ENCODE results near the gene IGF2BP3. TPM values are rescaled to one million over a fixed set of nuclear protein-coding genes. Genes with fewer than 3 reads are reported as not detected.

The IGF2BP3 gene
- total and polyA plus RNA-seq, 3 donors from 2014 or later, result 17.8 to 36.0 (median 20.1) TPM

- WGBS, 2 donors, result 89 to 96% methylated on average over 6 of the region's 6 CpGs
- H3K27ac ChIP-seq, result no peak overlapping the region
- no peaks in the 10 kb centered on the region for H3K36me3 ChIP-seq (ENCODE audit: low read depth, missing control alignments)
- no peaks in the 10 kb centered on the region for H3K9me3 ChIP-seq
- intact Hi-C loops (cut with DNase I; ENCODE audit: low total_unique reads), result no loop called here
- no peak overlapping the region for H3K4me3 ChIP-seq
- DNase-seq, result no peak
- no peak for TF ChIP-seq POLR2A (IDR thresholded peaks at IDR 0.05)
- TF ChIP-seq, protein P1, sequence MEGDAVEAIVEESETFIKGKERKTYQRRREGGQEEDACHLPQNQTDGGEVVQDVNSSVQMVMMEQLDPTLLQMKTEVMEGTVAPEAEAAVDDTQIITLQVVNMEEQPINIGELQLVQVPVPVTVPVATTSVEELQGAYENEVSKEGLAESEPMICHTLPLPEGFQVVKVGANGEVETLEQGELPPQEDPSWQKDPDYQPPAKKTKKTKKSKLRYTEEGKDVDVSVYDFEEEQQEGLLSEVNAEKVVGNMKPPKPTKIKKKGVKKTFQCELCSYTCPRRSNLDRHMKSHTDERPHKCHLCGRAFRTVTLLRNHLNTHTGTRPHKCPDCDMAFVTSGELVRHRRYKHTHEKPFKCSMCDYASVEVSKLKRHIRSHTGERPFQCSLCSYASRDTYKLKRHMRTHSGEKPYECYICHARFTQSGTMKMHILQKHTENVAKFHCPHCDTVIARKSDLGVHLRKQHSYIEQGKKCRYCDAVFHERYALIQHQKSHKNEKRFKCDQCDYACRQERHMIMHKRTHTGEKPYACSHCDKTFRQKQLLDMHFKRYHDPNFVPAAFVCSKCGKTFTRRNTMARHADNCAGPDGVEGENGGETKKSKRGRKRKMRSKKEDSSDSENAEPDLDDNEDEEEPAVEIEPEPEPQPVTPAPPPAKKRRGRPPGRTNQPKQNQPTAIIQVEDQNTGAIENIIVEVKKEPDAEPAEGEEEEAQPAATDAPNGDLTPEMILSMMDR (IDR thresholded peaks at IDR 0.05), result no peak
- no peaks in the 10 kb centered on the region for H3K4me1 ChIP-seq
- no peaks in the 10 kb centered on the region for H3K27me3 ChIP-seq
These were observed 98.6 kb downstream of the IGF2BP3 start for GRCh38 chr7:23371654-23372053.

GRCh38 chr7:23369695-23370404 lies 100.4 kb downstream of the IGF2BP3 start:
- TF ChIP-seq, protein P1 (IDR thresholded peaks at IDR 0.05), result no peak
- TF ChIP-seq POLR2A (IDR thresholded peaks at IDR 0.05), result no peak
- no peak for DNase-seq
- intact Hi-C loops (cut with DNase I; ENCODE audit: low total_unique reads), result no loop called here
- Histone ChIP-seq H3K4me3 (no peak overlapping the region), H3K4me1 (no peaks in the 10 kb centered on the region), H3K36me3 (ENCODE audit: low read depth, missing control alignments) (no peaks in the 10 kb centered on the region), H3K9me3 (no peaks in the 10 kb centered on the region), H3K27me3 (no peaks in the 10 kb centered on the region), H3K27ac (no peak overlapping the region)
- WGBS, 2 donors, result 80 to 87% methylated on average over 5 of the region's 5 CpGs

GRCh38 chr7:23369100-23369499 lies 101.2 kb downstream of the IGF2BP3 start:
- H3K4me3 ChIP-seq, result no peak overlapping the region
- intact Hi-C loops (cut with DNase I; ENCODE audit: low total_unique reads), result no loop called here
- DNase-seq, result no peak
- H3K27me3 ChIP-seq, result no peaks in the 10 kb centered on the region
- no peak overlapping the region for H3K27ac ChIP-seq
- no peaks in the 10 kb centered on the region for H3K9me3 ChIP-seq
- no peaks in the 10 kb centered on the region for H3K4me1 ChIP-seq
- TF ChIP-seq, protein P1 (IDR thresholded peaks at IDR 0.05), result no peak
- no peak for TF ChIP-seq POLR2A (IDR thresholded peaks at IDR 0.05)
- 85 to 86% methylated on average over 4 of the region's 4 CpGs for WGBS, 2 donors
- H3K36me3 ChIP-seq (ENCODE audit: low read depth, missing control alignments), result no peaks in the 10 kb centered on the region

GRCh38 chr7:23358152-23358674 lies 112.1 kb downstream of the IGF2BP3 start:
- DNase-seq, result no peak
- WGBS, 2 donors, result 87 to 92% methylated on average over 2 of the region's 2 CpGs
- Histone ChIP-seq H3K27me3 (no peaks in the 10 kb centered on the region), H3K27ac (no peak overlapping the region), H3K36me3 (ENCODE audit: low read depth, missing control alignments) (no peaks in the 10 kb centered on the region), H3K4me1 (no peaks in the 10 kb centered on the region), H3K9me3 (no peaks in the 10 kb centered on the region), H3K4me3 (no peak overlapping the region)
- TF ChIP-seq, protein P1 (IDR thresholded peaks at IDR 0.05), result no peak
- TF ChIP-seq POLR2A (IDR thresholded peaks at IDR 0.05), result no peak
- intact Hi-C loops (cut with DNase I; ENCODE audit: low total_unique reads), result no loop called here
